GM23248 (cell line): ENCODE measurements around the gene ZSWIM6.

ENCODE experiments used
- EZH2 ChIP-seq: fragments of 200-600 bp; sonication (generic); IDR thresholded peaks from 2 replicates; pipeline ENCODE4 v1.6.1; 2018; ENCODE audit warnings: antibody characterized with exemption, mild to moderate bottlenecking; ENCODE audit not compliant: insufficient read depth, poor library complexity, severe bottlenecking
- EZH2phosphoT487 ChIP-seq: fragments of 200-600 bp; sonication (generic); IDR thresholded peaks from 2 replicates; pipeline ENCODE4 v1.6.1; 2018; ENCODE audit warnings: antibody characterized with exemption, moderate library complexity, mild to moderate bottlenecking, low read depth; ENCODE audit not compliant: insufficient read depth

- no peak for TF ChIP-seq EZH2
- no peak for TF ChIP-seq EZH2phosphoT487
These were observed 17.9 kb upstream of the ZSWIM6 start for GRCh38 chr5:61313960-61314681.
